Neural cell (in vitro differentiated cells): ENCODE measurements around the gene ADI1. TPM values are rescaled to one million over a fixed set of nuclear protein-coding genes. Genes with fewer than 3 reads are reported as not detected.

Experiments used
- H2AFZ ChIP-seq: fragments of 200-600, 300-800 bp; sonication (generic), shearing (Covaris generic); 2 replicates; pipeline ENCODE4 v1.6.0; 2014; ENCODE audit warnings: low read depth, mild to moderate bottlenecking, antibody characterized with exemption, low read length, moderate library complexity
- H3F3A ChIP-seq: fragments of 200-600 bp; shearing (Covaris generic); 2 replicates; pipeline ENCODE4 v1.6.1; 2016; ENCODE audit warnings: mild to moderate bottlenecking, moderate library complexity, mixed read lengths, antibody characterized with exemption, low read length; ENCODE audit not compliant: insufficient read depth, poor library complexity, severe bottlenecking
- H3K27ac ChIP-seq: fragments of 200-600, 300-800 bp; sonication (generic), shearing (Covaris generic); 2 replicates; pipeline ENCODE4 v1.5.1; 2014; ENCODE audit warnings: mild to moderate bottlenecking, low read length, moderate library complexity
- H3K27me3 ChIP-seq: fragments of 300-800, 200-600 bp; sonication (generic), shearing (Covaris generic); 2 replicates; pipeline ENCODE4 v1.6.0; 2014; ENCODE audit warnings: mild to moderate bottlenecking, low read depth, low read length, moderate library complexity; ENCODE audit not compliant: insufficient read depth
- H3K36me3 ChIP-seq: fragments of 300-800, 200-600 bp; sonication (generic), shearing (Covaris generic); 2 replicates; pipeline ENCODE4 v1.5.1; 2014; ENCODE audit warnings: mild to moderate bottlenecking, antibody characterized with exemption, low read length, moderate library complexity; ENCODE audit not compliant: insufficient read depth
- H3K4me2 ChIP-seq: fragments of 300-800, 200-600 bp; sonication (generic), shearing (Covaris generic); 2 replicates; pipeline ENCODE4 v1.6.0; 2014; ENCODE audit warnings: mild to moderate bottlenecking, low read length
- H3K4me3 ChIP-seq: fragments of 300-800, 200-600 bp; sonication (generic), shearing (Covaris generic); 2 replicates; pipeline ENCODE4 v1.5.1; 2014; ENCODE audit warnings: mild to moderate bottlenecking, low read length, moderate library complexity
- H3K79me2 ChIP-seq: fragments of 200-600 bp; shearing (Covaris generic); replicated peaks from 2 replicates; pipeline ENCODE4 v1.6.0; 2014; ENCODE audit warnings: mild to moderate bottlenecking, low read length, moderate library complexity; ENCODE audit not compliant: insufficient read depth
- H3K9ac ChIP-seq: fragments of 300-800, 200-600 bp; sonication (generic), shearing (Covaris generic); 2 replicates; pipeline ENCODE4 v1.6.1; 2016; ENCODE audit warnings: mild to moderate bottlenecking, low read length, mixed read lengths
- H3K9me2 ChIP-seq: fragments of 200-600 bp; shearing (Covaris generic); 2 replicates; pipeline ENCODE4 v1.6.1; 2016; ENCODE audit warnings: mild to moderate bottlenecking, low read length, mixed read lengths; ENCODE audit not compliant: insufficient read depth
- H3K9me3 ChIP-seq: fragments of 200-600, 300-800 bp; sonication (generic), shearing (Covaris generic); 2 replicates; pipeline ENCODE4 v1.6.1; 2016; ENCODE audit warnings: mild to moderate bottlenecking, mixed run types, low read length, moderate library complexity, mixed read lengths
- H4K20me1 ChIP-seq: fragments of 200-600 bp; shearing (Covaris generic); 2 replicates; pipeline ENCODE4 v1.6.1; 2016; ENCODE audit warnings: mild to moderate bottlenecking, mixed run types; ENCODE audit not compliant: insufficient read depth
- EP300 ChIP-seq: fragments of 450-650 bp; conservative IDR thresholded peaks from 2 replicates; pipeline ENCODE4 v1.6.1; 2014; ENCODE audit warnings: antibody characterized with exemption, mild to moderate bottlenecking, moderate library complexity; ENCODE audit not compliant: poor library complexity, severe bottlenecking
- EZH2 ChIP-seq: fragments of 200-600, 300-800 bp; shearing (Covaris generic), sonication (generic); IDR thresholded peaks from 2 replicates; pipeline ENCODE4 v1.6.1; 2014; ENCODE audit warnings: antibody characterized with exemption, low read length, borderline replicate concordance, mild to moderate bottlenecking; ENCODE audit not compliant: insufficient read depth, poor library complexity, severe bottlenecking
- MXI1 ChIP-seq: fragments of 450-650 bp; conservative IDR thresholded peaks from 2 replicates; pipeline ENCODE4 v1.6.1; 2014; ENCODE audit warnings: antibody characterized with exemption, mild to moderate bottlenecking; ENCODE audit not compliant: poor library complexity, severe bottlenecking
- POLR2AphosphoS5 ChIP-seq: IDR thresholded peaks from 2 replicates; pipeline ENCODE4 v1.6.1; 2012
- RAD21 ChIP-seq: fragments of 450-650 bp; conservative IDR thresholded peaks from 2 replicates; pipeline ENCODE4 v1.6.1; 2014; ENCODE audit warnings: antibody characterized with exemption, mild to moderate bottlenecking, moderate library complexity
- SMC3 ChIP-seq: fragments of 450-650 bp; conservative IDR thresholded peaks from 2 replicates; pipeline ENCODE4 v1.6.1; 2014; ENCODE audit warnings: antibody characterized with exemption, mild to moderate bottlenecking, moderate library complexity; ENCODE audit not compliant: poor library complexity
- TAF1 ChIP-seq: IDR thresholded peaks from 2 replicates; pipeline ENCODE4 v1.6.1; 2012; ENCODE audit warnings: low read depth
- polyA plus RNA-seq: library from polyadenylated mRNA; depleted of rRNA; stranded (reverse); fragments of >200 nt; gene quantifications from 2 replicates; pipeline ENCODE4 v1.2.3, GENCODE V29; 2014
- TF ChIP-seq, protein P1 (sequence below): IDR thresholded peaks from 2 replicates; pipeline ENCODE4 v1.6.1; 2012; ENCODE audit warnings: borderline replicate concordance
- TF ChIP-seq, protein P2 (sequence below): fragments of 450-650 bp; IDR thresholded peaks from 2 replicates; pipeline ENCODE4 v1.5.1; 2014; ENCODE audit warnings: antibody characterized with exemption, mild to moderate bottlenecking, moderate library complexity; ENCODE audit not compliant: poor library complexity, severe bottlenecking

The ADI1 gene
- polyA plus RNA-seq, 1 donor from 2014 or later: 23.9 TPM

DNA sequence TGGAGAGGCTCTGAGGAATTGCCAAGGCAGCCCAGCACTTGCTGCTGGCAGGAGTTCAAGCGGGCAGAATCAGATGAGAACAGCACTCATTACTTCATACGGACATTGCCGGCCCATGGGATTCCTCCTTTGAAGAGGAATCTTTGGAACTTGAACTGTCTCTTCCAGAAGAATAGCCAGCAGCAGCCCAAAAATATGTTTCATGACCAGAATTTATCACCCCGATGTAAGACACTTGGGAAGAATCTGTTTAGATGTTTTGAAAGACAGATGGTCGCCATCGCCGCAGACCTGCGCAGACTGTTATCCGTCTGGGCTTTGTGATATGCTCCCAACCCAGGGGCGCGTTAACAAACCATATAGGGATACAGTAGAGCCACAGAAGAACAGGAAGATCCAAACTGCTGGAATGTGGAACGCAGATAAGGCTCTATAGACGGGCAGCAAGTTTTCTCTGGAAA lies 3.7 kb upstream of the ADI1 start:
- Histone ChIP-seq H3K27me3 (no peaks in the 10 kb centered on the region), H3K9me3 (no peaks in the 10 kb centered on the region), H2AFZ (no peak overlapping the region), H3F3A (no peaks in the 10 kb centered on the region), H3K79me2 (no peaks in the 10 kb centered on the region), H3K4me2 (no peak overlapping the region), H3K27ac (no peak overlapping the region), H3K4me3 (no peak overlapping the region), H4K20me1 (no peaks in the 10 kb centered on the region), H3K36me3 (no peaks in the 10 kb centered on the region), H3K9me2 (no peaks in the 10 kb centered on the region), H3K9ac (no peak overlapping the region)
- TF ChIP-seq RAD21 (no peak), EZH2 (no peak), SMC3 (no peak), EP300 (no peak), MXI1 (no peak), TAF1 (no peak), POLR2AphosphoS5 (no peak)
- TF ChIP-seq, protein P1, sequence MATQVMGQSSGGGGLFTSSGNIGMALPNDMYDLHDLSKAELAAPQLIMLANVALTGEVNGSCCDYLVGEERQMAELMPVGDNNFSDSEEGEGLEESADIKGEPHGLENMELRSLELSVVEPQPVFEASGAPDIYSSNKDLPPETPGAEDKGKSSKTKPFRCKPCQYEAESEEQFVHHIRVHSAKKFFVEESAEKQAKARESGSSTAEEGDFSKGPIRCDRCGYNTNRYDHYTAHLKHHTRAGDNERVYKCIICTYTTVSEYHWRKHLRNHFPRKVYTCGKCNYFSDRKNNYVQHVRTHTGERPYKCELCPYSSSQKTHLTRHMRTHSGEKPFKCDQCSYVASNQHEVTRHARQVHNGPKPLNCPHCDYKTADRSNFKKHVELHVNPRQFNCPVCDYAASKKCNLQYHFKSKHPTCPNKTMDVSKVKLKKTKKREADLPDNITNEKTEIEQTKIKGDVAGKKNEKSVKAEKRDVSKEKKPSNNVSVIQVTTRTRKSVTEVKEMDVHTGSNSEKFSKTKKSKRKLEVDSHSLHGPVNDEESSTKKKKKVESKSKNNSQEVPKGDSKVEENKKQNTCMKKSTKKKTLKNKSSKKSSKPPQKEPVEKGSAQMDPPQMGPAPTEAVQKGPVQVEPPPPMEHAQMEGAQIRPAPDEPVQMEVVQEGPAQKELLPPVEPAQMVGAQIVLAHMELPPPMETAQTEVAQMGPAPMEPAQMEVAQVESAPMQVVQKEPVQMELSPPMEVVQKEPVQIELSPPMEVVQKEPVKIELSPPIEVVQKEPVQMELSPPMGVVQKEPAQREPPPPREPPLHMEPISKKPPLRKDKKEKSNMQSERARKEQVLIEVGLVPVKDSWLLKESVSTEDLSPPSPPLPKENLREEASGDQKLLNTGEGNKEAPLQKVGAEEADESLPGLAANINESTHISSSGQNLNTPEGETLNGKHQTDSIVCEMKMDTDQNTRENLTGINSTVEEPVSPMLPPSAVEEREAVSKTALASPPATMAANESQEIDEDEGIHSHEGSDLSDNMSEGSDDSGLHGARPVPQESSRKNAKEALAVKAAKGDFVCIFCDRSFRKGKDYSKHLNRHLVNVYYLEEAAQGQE: no peak
- TF ChIP-seq, protein P2, sequence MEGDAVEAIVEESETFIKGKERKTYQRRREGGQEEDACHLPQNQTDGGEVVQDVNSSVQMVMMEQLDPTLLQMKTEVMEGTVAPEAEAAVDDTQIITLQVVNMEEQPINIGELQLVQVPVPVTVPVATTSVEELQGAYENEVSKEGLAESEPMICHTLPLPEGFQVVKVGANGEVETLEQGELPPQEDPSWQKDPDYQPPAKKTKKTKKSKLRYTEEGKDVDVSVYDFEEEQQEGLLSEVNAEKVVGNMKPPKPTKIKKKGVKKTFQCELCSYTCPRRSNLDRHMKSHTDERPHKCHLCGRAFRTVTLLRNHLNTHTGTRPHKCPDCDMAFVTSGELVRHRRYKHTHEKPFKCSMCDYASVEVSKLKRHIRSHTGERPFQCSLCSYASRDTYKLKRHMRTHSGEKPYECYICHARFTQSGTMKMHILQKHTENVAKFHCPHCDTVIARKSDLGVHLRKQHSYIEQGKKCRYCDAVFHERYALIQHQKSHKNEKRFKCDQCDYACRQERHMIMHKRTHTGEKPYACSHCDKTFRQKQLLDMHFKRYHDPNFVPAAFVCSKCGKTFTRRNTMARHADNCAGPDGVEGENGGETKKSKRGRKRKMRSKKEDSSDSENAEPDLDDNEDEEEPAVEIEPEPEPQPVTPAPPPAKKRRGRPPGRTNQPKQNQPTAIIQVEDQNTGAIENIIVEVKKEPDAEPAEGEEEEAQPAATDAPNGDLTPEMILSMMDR: no peak

DNA sequence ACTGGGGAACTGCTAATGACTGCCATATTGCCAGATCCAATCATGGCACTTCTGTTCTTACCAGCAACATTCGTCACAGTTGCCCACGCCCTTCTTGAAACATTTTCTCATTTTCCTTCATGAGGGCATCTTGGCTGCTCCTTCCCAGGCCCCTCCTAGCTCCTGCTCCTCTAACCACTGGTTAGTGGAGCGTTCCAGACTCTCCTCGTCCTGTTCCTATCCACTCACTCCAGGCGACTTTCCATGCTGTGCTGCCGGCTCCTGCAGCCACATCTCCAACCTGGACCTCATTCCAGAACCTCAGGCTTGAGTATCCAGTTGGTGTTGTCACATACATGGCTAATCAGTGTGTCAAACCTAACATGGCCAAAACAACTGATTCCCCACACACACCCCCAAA lies 1.3 kb upstream of the ADI1 start:
- no peaks in the 10 kb centered on the region for H3K9me2 ChIP-seq
- peak overlapping the region; percentile 83 for H3K4me3 ChIP-seq
- no peak overlapping the region for H2AFZ ChIP-seq
- TF ChIP-seq SMC3: no peak
- TF ChIP-seq EP300: no peak
- TF ChIP-seq TAF1: no peak
- no peak for TF ChIP-seq POLR2AphosphoS5
- no peak for TF ChIP-seq EZH2
- TF ChIP-seq MXI1: no peak
- TF ChIP-seq, protein P2: no peak
- TF ChIP-seq RAD21: no peak
- TF ChIP-seq, protein P1: no peak
- H3K79me2 ChIP-seq: no peaks in the 10 kb centered on the region
- H3K27me3 ChIP-seq: no peaks in the 10 kb centered on the region
- no peak overlapping the region for H3K4me2 ChIP-seq
- no peaks in the 10 kb centered on the region for H4K20me1 ChIP-seq
- H3K9me3 ChIP-seq: no peaks in the 10 kb centered on the region
- no peaks in the 10 kb centered on the region for H3K36me3 ChIP-seq
- H3K9ac ChIP-seq: no peak overlapping the region
- H3F3A ChIP-seq: no peaks in the 10 kb centered on the region
- no peak overlapping the region for H3K27ac ChIP-seq
